DOHH2 (cell line): ENCODE results near the gene SMIM10L2A.

Experiments
- H3F3A ChIP-seq: fragments of 200-600 bp; sonication (generic), shearing (Covaris generic); 2 replicates; pipeline ENCODE4 v1.6.0; 2016; ENCODE audit warnings: antibody characterized with exemption, mild to moderate bottlenecking; ENCODE audit not compliant: control insufficient read depth, insufficient read depth
- H3K27ac ChIP-seq: fragments of 200-600 bp; sonication (generic); 2 replicates; pipeline ENCODE4 v1.5.1; 2014; ENCODE audit warnings: low read depth, mild to moderate bottlenecking, low read length, moderate library complexity
- H3K27me3 ChIP-seq: fragments of 200-600 bp; sonication (generic); 2 replicates; pipeline ENCODE4 v1.6.1; 2014; ENCODE audit warnings: mild to moderate bottlenecking, low read length, mixed read lengths; ENCODE audit not compliant: control insufficient read depth
- H3K36me3 ChIP-seq: fragments of 200-600 bp; sonication (generic); 2 replicates; pipeline ENCODE4 v1.6.1; 2014; ENCODE audit warnings: mild to moderate bottlenecking, low read length, moderate library complexity, mixed read lengths; ENCODE audit not compliant: control insufficient read depth
- H3K4me1 ChIP-seq: fragments of 200-600 bp; sonication (generic); 2 replicates; pipeline ENCODE4 v1.6.1; 2014; ENCODE audit warnings: mild to moderate bottlenecking, low read length, mixed read lengths; ENCODE audit not compliant: control insufficient read depth
- H3K4me2 ChIP-seq: fragments of 200-600 bp; sonication (generic); 2 replicates; pipeline ENCODE4 v1.6.0; 2014; ENCODE audit warnings: mild to moderate bottlenecking, low read length, moderate library complexity
- H3K4me3 ChIP-seq: fragments of 200-600 bp; sonication (generic); 2 replicates; pipeline ENCODE4 v1.5.1; 2014; ENCODE audit warnings: mild to moderate bottlenecking, low read length, mixed read lengths
- H3K79me2 ChIP-seq: fragments of 200-600 bp; sonication (generic); 2 replicates; pipeline ENCODE4 v1.6.1; 2014; ENCODE audit warnings: mild to moderate bottlenecking, low read length, mixed read lengths; ENCODE audit not compliant: control insufficient read depth
- H3K9me2 ChIP-seq: fragments of 200-600 bp; sonication (generic); replicated peaks from 2 replicates; pipeline ENCODE4 v1.6.1; 2014; ENCODE audit warnings: mild to moderate bottlenecking, low read length, mixed read lengths; ENCODE audit not compliant: control insufficient read depth
- H3K9me3 ChIP-seq: fragments of 200-600 bp; sonication (generic); 2 replicates; pipeline ENCODE4 v1.6.1; 2014; ENCODE audit warnings: antibody characterized with exemption, low read length, mixed read lengths; ENCODE audit not compliant: control insufficient read depth, insufficient read depth
- H4K20me1 ChIP-seq: fragments of 200-600 bp; sonication (generic); 2 replicates; pipeline ENCODE4 v1.6.0; 2014; ENCODE audit warnings: low read depth, mild to moderate bottlenecking, antibody characterized with exemption, low read length, moderate library complexity; ENCODE audit not compliant: control insufficient read depth, insufficient read depth
- CTCF ChIP-seq: fragments of 200-600 bp; sonication (generic); IDR thresholded peaks from one replicate; pipeline ENCODE4 v1.5.1; 2014; ENCODE audit warnings: antibody characterized with exemption, mild to moderate bottlenecking, low read depth, low read length; ENCODE audit not compliant: poor library complexity, severe bottlenecking
- EZH2phosphoT487 ChIP-seq: fragments of 200-600 bp; sonication (generic); IDR thresholded peaks from 2 replicates; pipeline ENCODE4 v1.6.1; 2017; ENCODE audit warnings: borderline replicate concordance, mild to moderate bottlenecking, antibody characterized with exemption, low read length, moderate library complexity, mixed read lengths

SMIM10L2A gene

GRCh38 chrX:135438734-135439043 is 16.9 kb downstream of the SMIM10L2A start:
- Histone ChIP-seq H3K4me3 (no peak overlapping the region), H3K36me3 (no peaks in the 10 kb centered on the region), H3K27me3 (no peaks in the 10 kb centered on the region), H3K4me1 (no peaks in the 10 kb centered on the region), H3K27ac (no peak overlapping the region), H3K79me2 (no peaks in the 10 kb centered on the region), H4K20me1 (no peaks in the 10 kb centered on the region), H3K9me2 (no peaks in the 10 kb centered on the region), H3F3A (no peaks in the 10 kb centered on the region), H3K9me3 (no peaks in the 10 kb centered on the region), H3K4me2 (no peak overlapping the region)
- TF ChIP-seq CTCF = no peak
- no peak for TF ChIP-seq EZH2phosphoT487

- Histone ChIP-seq H3K27me3 (no peaks in the 10 kb centered on the region), H3K27ac (no peak overlapping the region), H3K9me3 (no peaks in the 10 kb centered on the region), H3K4me2 (no peak overlapping the region), H3K36me3 (no peaks in the 10 kb centered on the region), H3K4me1 (no peaks in the 10 kb centered on the region), H4K20me1 (no peaks in the 10 kb centered on the region), H3K4me3 (no peak overlapping the region), H3K79me2 (no peaks in the 10 kb centered on the region), H3K9me2 (no peaks in the 10 kb centered on the region), H3F3A (no peaks in the 10 kb centered on the region)
- TF ChIP-seq EZH2phosphoT487 = no peak
- TF ChIP-seq CTCF = no peak
Measured at GRCh38 chrX:135449637-135450550, 28.1 kb downstream of the SMIM10L2A start.

GRCh38 chrX:135453381-135453780 is 31.6 kb downstream of the SMIM10L2A start:
- TF ChIP-seq EZH2phosphoT487 = no peak
- no peak for TF ChIP-seq CTCF
- H3K27me3 ChIP-seq = no peaks in the 10 kb centered on the region
- H3K79me2 ChIP-seq = no peaks in the 10 kb centered on the region
- no peaks in the 10 kb centered on the region for H3F3A ChIP-seq
- H3K4me2 ChIP-seq = no peak overlapping the region
- H3K27ac ChIP-seq = no peak overlapping the region
- H3K36me3 ChIP-seq = no peaks in the 10 kb centered on the region
- H3K4me1 ChIP-seq = no peaks in the 10 kb centered on the region
- no peak overlapping the region for H3K4me3 ChIP-seq
- no peaks in the 10 kb centered on the region for H3K9me2 ChIP-seq
- H3K9me3 ChIP-seq = no peaks in the 10 kb centered on the region
- no peaks in the 10 kb centered on the region for H4K20me1 ChIP-seq
